Measurements from ENCODE around the gene ZNF735. TPM values are rescaled to one million over a fixed set of nuclear protein-coding genes. Genes with fewer than 3 reads are reported as not detected.
"Not testable (repeated sequence)": the region's sequence is repeated elsewhere in the genome, so short reads cannot be mapped to it uniquely, and the experiment has no call there.

Gene ZNF735
- total and polyA plus RNA-seq, 3 donors from 2014 or later: 0.19 to 0.31 TPM; not detected in 1

DNA sequence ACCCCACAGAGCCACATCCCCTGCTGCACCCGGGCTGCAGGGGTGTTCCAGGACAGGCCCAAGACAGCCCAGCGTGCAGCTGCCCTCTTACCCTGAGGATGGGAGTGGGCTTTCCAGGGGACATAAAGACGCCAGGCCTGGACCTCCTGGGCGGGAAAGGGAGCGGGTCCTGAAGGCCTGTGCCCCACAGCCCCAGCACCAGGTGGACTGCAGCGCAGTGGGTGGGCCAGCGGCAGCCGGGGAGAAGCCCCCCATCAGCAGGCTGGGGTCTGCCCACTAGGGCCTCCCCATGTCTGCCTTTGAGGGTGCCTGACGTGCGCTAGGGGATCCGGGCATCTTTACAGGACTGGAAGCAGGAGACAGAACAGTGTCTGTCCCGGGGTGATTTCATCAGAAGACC lies 22.6 kb upstream of the ZNF735 start:
- no peaks in the 10 kb centered on the region for H3K9me3 ChIP-seq
- no peak overlapping the region for H3K27ac ChIP-seq
- no peaks in the 10 kb centered on the region for H3K4me1 ChIP-seq
- H3K36me3 ChIP-seq (ENCODE audit: low read depth, missing control alignments): no peaks in the 10 kb centered on the region
- WGBS, 2 donors: 70 to 84% methylated on average over 6 to 12 of the region's 12 CpGs
- DNase-seq: no peak
- no peak overlapping the region for H3K4me3 ChIP-seq
- intact Hi-C loops (cut with DNase I; ENCODE audit: low total_unique reads): loop anchor here (10.0 kb wide), 1 partner anchor 440 kb away; no protein-coding TSS in a partner anchor
- no peak for TF ChIP-seq POLR2A (IDR thresholded peaks at IDR 0.05)
- TF ChIP-seq, protein P1, sequence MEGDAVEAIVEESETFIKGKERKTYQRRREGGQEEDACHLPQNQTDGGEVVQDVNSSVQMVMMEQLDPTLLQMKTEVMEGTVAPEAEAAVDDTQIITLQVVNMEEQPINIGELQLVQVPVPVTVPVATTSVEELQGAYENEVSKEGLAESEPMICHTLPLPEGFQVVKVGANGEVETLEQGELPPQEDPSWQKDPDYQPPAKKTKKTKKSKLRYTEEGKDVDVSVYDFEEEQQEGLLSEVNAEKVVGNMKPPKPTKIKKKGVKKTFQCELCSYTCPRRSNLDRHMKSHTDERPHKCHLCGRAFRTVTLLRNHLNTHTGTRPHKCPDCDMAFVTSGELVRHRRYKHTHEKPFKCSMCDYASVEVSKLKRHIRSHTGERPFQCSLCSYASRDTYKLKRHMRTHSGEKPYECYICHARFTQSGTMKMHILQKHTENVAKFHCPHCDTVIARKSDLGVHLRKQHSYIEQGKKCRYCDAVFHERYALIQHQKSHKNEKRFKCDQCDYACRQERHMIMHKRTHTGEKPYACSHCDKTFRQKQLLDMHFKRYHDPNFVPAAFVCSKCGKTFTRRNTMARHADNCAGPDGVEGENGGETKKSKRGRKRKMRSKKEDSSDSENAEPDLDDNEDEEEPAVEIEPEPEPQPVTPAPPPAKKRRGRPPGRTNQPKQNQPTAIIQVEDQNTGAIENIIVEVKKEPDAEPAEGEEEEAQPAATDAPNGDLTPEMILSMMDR (IDR thresholded peaks at IDR 0.05): no peak
- H3K27me3 ChIP-seq: no peaks in the 10 kb centered on the region

DNA sequence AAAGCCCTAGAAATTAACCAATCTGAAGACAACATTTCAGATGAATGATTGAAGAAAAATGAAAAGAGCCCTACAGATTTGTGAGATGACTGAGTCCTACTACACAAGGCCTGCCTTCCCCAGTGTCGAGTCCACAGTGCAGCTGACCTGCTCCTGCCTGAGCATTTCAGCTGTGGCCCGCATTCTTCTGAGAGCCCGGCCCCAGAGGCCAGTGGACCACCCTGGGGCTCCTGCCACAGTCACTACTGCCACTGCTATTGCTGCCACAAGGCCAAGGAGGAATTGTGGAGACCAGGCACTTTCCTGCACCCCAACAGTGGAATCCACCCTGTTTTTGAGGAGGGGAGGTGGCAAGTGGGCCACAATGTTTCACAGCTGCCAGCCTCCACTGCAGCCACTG lies 19.6 kb upstream of the ZNF735 start:
- no peaks in the 10 kb centered on the region for H3K4me1 ChIP-seq

DNA sequence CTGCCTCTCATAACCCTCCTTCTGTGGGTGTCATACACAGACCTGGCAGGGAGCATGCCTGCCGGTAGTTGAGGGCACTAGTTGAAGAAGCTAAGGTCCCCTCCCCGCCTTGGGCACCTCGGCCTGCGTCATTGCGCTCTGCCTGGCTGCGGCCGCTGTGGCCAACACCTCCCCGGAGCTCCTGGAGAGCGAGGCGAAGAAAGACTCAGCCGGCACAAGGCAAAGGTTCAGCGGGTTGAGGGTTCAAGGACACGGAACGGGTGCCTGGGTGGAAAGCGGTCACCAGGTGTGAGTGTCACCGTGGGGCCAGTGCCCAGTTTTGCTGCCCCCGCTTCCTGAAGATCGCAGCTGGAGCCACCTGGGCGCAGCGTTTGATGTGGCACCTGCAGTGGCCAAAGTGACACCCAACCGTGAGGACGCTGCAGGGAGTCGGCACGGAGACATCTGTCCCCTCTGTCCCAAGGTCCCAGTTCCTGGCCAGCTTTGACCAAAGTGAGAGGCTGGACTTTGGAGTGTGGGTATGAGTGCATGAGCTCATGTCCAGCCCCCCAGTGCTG lies 14.8 kb upstream of the ZNF735 start:
- intact Hi-C loops (cut with DNase I; ENCODE audit: low total_unique reads): no loop called here
- no peak overlapping the region for H3K27ac ChIP-seq
- H3K36me3 ChIP-seq (ENCODE audit: low read depth, missing control alignments): no peaks in the 10 kb centered on the region
- no peaks in the 10 kb centered on the region for H3K27me3 ChIP-seq
- WGBS, 2 donors: 94 to 95% methylated on average over 14 to 24 of the region's 24 CpGs
- DNase-seq: no peak
- no peaks in the 10 kb centered on the region for H3K4me1 ChIP-seq
- H3K9me3 ChIP-seq: no peaks in the 10 kb centered on the region
- no peak overlapping the region for H3K4me3 ChIP-seq
- no peak for TF ChIP-seq POLR2A (IDR thresholded peaks at IDR 0.05)
- TF ChIP-seq, protein P1 (IDR thresholded peaks at IDR 0.05): no peak

More for the DNA sequence above, 19.6 kb upstream of the ZNF735 start:
- Histone ChIP-seq H3K4me3 (no peak overlapping the region), H3K36me3 (ENCODE audit: low read depth, missing control alignments) (no peaks in the 10 kb centered on the region), H3K27me3 (no peaks in the 10 kb centered on the region), H3K27ac (no peak overlapping the region), H3K9me3 (no peaks in the 10 kb centered on the region)
- intact Hi-C loops (cut with DNase I; ENCODE audit: low total_unique reads): loop anchor here (10.0 kb wide), 1 partner anchor 437 kb away; no protein-coding TSS in a partner anchor
- no peak for DNase-seq
- WGBS, 2 donors: 68 to 75% methylated on average over 3 of the region's 3 CpGs
- TF ChIP-seq POLR2A (IDR thresholded peaks at IDR 0.05): no peak
- TF ChIP-seq, protein P1 (IDR thresholded peaks at IDR 0.05): no peak

DNA sequence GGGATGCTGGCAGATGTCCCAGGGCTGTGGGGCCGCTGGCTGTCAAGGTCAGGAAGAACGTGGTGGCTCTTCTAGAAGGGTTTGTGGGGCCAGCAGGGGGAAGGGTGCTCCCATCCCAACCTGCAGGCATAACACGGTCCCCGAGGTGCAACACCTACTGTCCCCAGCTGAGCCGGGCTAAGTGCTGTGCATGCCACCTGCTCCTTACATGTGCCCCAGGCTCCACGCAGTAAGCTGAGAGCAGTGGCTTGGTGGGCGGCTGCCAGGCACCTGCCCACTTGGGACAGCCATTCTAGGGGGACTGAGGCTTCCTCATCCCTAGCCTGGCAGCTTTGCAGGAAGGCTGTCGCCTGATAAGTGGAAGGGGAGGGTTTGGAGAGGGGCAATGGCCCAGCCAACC lies 14.2 kb upstream of the ZNF735 start:
- Histone ChIP-seq H3K4me1 (no peaks in the 10 kb centered on the region), H3K27ac (no peak overlapping the region), H3K4me3 (no peak overlapping the region), H3K27me3 (no peaks in the 10 kb centered on the region), H3K36me3 (ENCODE audit: low read depth, missing control alignments) (no peaks in the 10 kb centered on the region), H3K9me3 (no peaks in the 10 kb centered on the region)
- intact Hi-C loops (cut with DNase I; ENCODE audit: low total_unique reads): no loop called here
- no peak for TF ChIP-seq POLR2A (IDR thresholded peaks at IDR 0.05)
- TF ChIP-seq, protein P1 (IDR thresholded peaks at IDR 0.05): no peak
- 77 to 82% methylated on average over 8 of the region's 8 CpGs for WGBS, 2 donors
- DNase-seq: no peak

DNA sequence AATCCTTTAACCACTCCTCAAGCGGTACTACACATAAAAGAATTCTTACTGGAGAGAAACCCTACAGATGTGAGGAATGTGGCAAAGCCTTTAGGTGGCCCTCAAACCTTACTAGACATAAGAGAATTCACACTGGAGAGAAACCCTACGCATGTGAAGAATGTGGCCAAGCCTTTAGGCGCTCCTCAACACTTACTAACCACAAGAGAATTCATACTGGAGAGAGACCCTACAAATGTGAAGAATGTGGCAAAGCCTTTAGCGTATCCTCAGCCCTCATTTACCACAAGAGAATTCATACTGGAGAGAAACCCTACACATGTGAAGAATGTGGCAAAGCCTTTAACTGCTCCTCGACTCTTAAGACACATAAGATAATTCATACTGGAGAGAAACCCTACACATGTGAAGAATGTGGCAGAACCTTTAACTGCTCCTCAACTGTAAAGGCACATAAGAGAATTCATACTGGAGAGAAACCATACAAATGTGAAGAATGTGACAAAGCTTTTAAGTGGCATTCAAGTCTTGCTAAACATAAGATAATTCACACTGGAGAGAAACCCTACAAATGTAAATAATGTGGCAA lies 12.8 kb downstream of the ZNF735 start:
- DNase-seq; H3K27me3 ChIP-seq; H3K9me3 ChIP-seq; H3K4me1 ChIP-seq; H3K27ac ChIP-seq; intact Hi-C loops (cut with DNase I; ENCODE audit: low total_unique reads); H3K4me3 ChIP-seq; H3K36me3 ChIP-seq (ENCODE audit: low read depth, missing control alignments): not testable (repeated sequence)
- 78 to 79% methylated on average over 5 of the region's 5 CpGs for WGBS, 2 donors
